PC-9 (cell line): Measurements from ENCODE around the gene KRTAP12-2.

Experiments used
- EZH2 ChIP-seq: fragments of 200-600 bp; sonication (generic); IDR thresholded peaks from 2 replicates; pipeline ENCODE4 v1.8.0; 2017; ENCODE audit warnings: antibody characterized with exemption, low read depth
- TF ChIP-seq, protein P1 (sequence below): fragments of 200-600 bp; sonication (generic); conservative IDR thresholded peaks from 2 replicates; pipeline ENCODE4 v1.6.1; 2017; ENCODE audit warnings: mixed run types, antibody characterized with exemption, mild to moderate bottlenecking, moderate library complexity

DNA sequence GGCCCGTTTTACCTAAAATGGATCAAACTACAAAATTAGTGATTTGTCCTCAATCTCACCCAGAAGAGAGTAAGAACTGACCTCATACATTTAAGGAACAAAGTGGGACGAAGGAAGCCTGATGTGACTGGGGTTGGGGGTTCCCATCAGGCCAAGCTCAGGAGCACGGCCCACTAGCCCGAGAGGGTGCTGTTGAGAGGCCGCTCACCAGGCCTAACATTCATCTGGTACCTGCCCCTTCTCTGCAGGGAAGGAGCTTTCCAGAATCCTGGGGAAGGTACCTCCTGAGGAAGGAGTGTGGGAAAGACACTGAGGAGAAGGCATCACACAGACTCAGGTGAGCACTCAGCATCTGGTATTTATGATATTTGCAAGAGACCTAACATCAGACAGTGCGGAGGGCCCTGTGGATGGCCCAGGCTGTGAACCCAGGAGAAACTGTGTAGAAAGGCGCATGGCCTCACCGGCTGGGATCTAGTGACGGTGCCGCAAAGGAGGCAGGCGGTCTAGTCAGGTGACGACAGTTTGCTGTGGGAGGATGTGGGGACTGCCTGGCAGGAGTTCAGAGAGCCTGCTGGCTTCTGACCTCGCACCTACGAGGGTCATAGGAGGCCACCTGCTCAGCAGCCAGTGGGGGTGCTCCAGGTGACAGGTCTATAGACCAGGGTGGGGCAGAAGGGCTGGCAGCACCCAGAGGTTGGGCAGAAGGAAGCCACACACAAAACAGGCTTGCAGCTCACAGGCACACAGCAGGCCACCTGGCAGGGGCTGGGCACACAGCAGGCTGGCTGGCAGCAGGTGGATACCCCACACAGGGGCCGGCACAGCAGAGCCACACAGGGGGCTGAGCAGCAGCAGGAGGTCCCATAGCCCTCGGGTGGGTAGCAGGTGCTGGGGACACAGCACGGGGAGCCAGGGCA, 12.8 kb downstream of the KRTAP12-2 start:
- TF ChIP-seq, protein P1, sequence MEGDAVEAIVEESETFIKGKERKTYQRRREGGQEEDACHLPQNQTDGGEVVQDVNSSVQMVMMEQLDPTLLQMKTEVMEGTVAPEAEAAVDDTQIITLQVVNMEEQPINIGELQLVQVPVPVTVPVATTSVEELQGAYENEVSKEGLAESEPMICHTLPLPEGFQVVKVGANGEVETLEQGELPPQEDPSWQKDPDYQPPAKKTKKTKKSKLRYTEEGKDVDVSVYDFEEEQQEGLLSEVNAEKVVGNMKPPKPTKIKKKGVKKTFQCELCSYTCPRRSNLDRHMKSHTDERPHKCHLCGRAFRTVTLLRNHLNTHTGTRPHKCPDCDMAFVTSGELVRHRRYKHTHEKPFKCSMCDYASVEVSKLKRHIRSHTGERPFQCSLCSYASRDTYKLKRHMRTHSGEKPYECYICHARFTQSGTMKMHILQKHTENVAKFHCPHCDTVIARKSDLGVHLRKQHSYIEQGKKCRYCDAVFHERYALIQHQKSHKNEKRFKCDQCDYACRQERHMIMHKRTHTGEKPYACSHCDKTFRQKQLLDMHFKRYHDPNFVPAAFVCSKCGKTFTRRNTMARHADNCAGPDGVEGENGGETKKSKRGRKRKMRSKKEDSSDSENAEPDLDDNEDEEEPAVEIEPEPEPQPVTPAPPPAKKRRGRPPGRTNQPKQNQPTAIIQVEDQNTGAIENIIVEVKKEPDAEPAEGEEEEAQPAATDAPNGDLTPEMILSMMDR, result no peak
- TF ChIP-seq EZH2, result no peak
